ENCODE results near the gene PALB2.
"Not testable (repeated sequence)": the region's sequence is repeated elsewhere in the genome, so short reads cannot be mapped to it uniquely, and the experiment has no call there.

DNA sequence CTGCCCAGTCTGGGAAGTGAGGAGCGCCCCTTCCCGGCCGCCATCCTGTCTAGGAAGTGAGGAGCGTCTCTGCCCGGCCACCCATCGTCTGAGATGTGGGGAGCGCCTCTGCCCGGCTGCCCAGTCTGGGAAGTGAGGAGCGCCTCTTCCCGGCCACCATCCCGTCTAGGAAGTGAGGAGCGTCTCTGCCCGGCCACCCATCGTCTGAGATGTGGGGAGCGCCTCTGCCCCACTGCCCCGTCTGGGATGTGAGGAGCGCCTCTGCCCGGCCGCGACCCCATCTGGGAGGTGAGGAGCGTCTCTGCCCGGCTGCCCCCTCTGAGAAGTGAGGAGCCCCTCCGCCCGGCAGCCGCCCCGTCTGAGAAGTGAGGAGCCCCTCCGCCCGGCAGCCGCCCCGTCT lies 57.8 kb downstream of the PALB2 start:
- TF ChIP-seq POLR2A (IDR thresholded peaks at IDR 0.05; ENCODE audit: low read length); GATA1 (IDR thresholded peaks at IDR 0.05; ENCODE audit: low read depth, low read length): not testable (repeated sequence)

Data from erythroblast (primary cell).